ENCODE data around the gene ANXA11.

The ANXA11 gene

GRCh38 chr10:80140251-80140650, 65.1 kb downstream of the ANXA11 start:
- TF ChIP-seq MAX (IDR thresholded peaks at IDR 0.05), result no peak
- no peak for TF ChIP-seq TEAD4 (IDR thresholded peaks at IDR 0.05)
- TF ChIP-seq CREB1 (IDR thresholded peaks at IDR 0.05; ENCODE audit: low read depth), result no peak
- TF ChIP-seq RAD21 (IDR thresholded peaks at IDR 0.05; ENCODE audit: low read depth), result no peak
- no peak for TF ChIP-seq ZBTB7A (IDR thresholded peaks at IDR 0.05; ENCODE audit: low read depth)

- TF ChIP-seq ZBTB7A (IDR thresholded peaks at IDR 0.05; ENCODE audit: low read depth) (no peak), TAF1 (IDR thresholded peaks at IDR 0.05; ENCODE audit: low read depth) (no peak), CREB1 (IDR thresholded peaks at IDR 0.05; ENCODE audit: low read depth) (no peak), TCF12 (IDR thresholded peaks at IDR 0.05; ENCODE audit: low read depth) (no peak), NFIC (IDR thresholded peaks at IDR 0.05) (no peak), FOXM1 (IDR thresholded peaks at IDR 0.05; ENCODE audit: borderline replicate concordance, low read depth) (no peak), MAX (IDR thresholded peaks at IDR 0.05) (no peak), EP300 (IDR thresholded peaks at IDR 0.05; ENCODE audit: borderline replicate concordance) (no peak), EGR1 (IDR thresholded peaks at IDR 0.05) (no peak), RAD21 (IDR thresholded peaks at IDR 0.05; ENCODE audit: low read depth) (no peak), CEBPB (IDR thresholded peaks at IDR 0.05) (no peak), YY1 (IDR thresholded peaks at IDR 0.05; ENCODE audit: low read depth) (no peak), REST (IDR thresholded peaks at IDR 0.05; ENCODE audit: low read depth) (no peak), TEAD4 (IDR thresholded peaks at IDR 0.05) (no peak)
- TF ChIP-seq, protein P1, sequence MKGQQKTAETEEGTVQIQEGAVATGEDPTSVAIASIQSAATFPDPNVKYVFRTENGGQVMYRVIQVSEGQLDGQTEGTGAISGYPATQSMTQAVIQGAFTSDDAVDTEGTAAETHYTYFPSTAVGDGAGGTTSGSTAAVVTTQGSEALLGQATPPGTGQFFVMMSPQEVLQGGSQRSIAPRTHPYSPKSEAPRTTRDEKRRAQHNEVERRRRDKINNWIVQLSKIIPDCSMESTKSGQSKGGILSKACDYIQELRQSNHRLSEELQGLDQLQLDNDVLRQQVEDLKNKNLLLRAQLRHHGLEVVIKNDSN (IDR thresholded peaks at IDR 0.05), result no peak
Observed at GRCh38 chr10:80139265-80139664, 66.1 kb downstream of the ANXA11 start.

DNA sequence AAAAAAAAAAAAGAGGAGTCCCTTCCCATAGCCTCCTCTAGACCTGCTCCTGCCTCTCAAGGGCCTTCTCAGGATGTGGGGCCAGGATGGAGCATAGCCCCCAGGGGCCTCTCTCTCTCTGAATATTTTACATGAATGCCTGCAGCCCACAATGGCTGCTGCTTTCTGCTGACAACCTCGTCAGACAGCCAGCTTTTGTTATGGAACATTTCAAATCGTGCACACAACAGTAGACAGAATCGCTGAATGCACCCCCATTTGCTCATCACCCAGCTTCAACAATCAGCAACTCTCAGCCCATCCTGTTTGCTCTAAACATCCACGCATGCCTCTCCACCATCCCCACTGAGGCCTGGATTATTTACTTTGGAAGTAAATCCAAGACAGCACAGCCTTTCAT, 67.4 kb downstream of the ANXA11 start:
- TF ChIP-seq CEBPB (IDR thresholded peaks at IDR 0.05) (no peak), TCF12 (IDR thresholded peaks at IDR 0.05; ENCODE audit: low read depth) (no peak), ZBTB7A (IDR thresholded peaks at IDR 0.05; ENCODE audit: low read depth) (no peak), MAX (IDR thresholded peaks at IDR 0.05) (no peak), EP300 (IDR thresholded peaks at IDR 0.05; ENCODE audit: borderline replicate concordance) (no peak), EGR1 (IDR thresholded peaks at IDR 0.05) (no peak), CREB1 (IDR thresholded peaks at IDR 0.05; ENCODE audit: low read depth) (no peak), FOXM1 (IDR thresholded peaks at IDR 0.05; ENCODE audit: borderline replicate concordance, low read depth) (no peak), TAF1 (IDR thresholded peaks at IDR 0.05; ENCODE audit: low read depth) (no peak), REST (IDR thresholded peaks at IDR 0.05; ENCODE audit: low read depth) (no peak), NFIC (IDR thresholded peaks at IDR 0.05) (no peak), YY1 (IDR thresholded peaks at IDR 0.05; ENCODE audit: low read depth) (no peak), TEAD4 (IDR thresholded peaks at IDR 0.05) (no peak)
- TF ChIP-seq, protein P1 (IDR thresholded peaks at IDR 0.05), result no peak

DNA sequence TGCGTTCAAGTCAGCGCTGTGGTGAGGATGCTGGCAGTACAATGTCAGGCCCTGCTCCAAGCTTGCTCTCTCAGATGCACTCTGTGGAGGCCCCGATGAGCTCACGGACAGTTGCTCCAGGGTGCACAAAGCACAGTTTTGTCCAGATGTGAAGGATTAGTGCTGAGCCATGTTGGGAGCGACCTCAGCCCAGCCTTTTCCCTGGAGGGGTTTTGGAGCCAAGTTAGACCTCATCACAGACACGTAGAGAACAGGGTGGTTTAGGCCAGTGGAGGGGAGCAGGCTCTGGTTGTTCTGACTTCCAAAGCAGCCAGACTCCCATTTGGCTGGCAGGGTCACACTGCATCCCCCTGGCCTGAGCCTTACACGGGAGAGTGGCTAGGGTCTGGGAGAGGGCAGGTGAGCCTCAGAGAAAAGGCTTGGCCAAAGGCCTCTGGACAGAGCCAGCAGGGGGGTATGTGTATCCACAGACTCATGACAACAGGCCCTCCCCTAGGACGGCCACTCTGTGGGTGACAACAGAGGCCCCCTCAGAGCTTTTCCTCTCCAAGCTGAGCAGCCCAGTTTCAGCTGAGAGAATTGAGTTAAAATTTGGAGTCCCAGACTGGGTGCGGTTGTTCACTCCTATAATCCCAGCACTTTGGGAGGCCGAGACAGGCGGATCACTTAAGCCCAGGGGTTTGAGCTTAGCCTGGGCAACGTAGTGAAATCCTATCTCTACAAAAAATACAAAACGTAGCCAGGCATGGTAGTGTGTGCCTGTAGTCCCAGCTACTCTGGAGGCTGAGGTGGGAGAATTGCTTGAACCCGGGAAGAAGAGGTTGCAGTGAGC, 68.1 kb downstream of the ANXA11 start:
- TF ChIP-seq REST (IDR thresholded peaks at IDR 0.05; ENCODE audit: low read depth) (no peak), TAF1 (IDR thresholded peaks at IDR 0.05; ENCODE audit: low read depth) (no peak), EGR1 (IDR thresholded peaks at IDR 0.05) (no peak), EP300 (IDR thresholded peaks at IDR 0.05; ENCODE audit: borderline replicate concordance) (no peak), TCF12 (IDR thresholded peaks at IDR 0.05; ENCODE audit: low read depth) (no peak), RAD21 (IDR thresholded peaks at IDR 0.05; ENCODE audit: low read depth) (no peak), CEBPB (IDR thresholded peaks at IDR 0.05) (no peak)
- TF ChIP-seq, protein P1 (IDR thresholded peaks at IDR 0.05), result no peak

Data from Ishikawa (cell line).